Spleen (tissue), 11 donors: Measurements from ENCODE around the gene PALLD. TPM values are rescaled to one million over a fixed set of nuclear protein-coding genes. Genes with fewer than 3 reads are reported as not detected.

Experiments
- DNase-seq: peaks from one replicate; pipeline ENCODE4 v3.0.0-alpha.2; 2020
- H3K27ac ChIP-seq, 8 donors: fragments of 200-600 bp; sonication (generic) in 7 of 8; 1 replicate in 4 of 8; 2 replicates in 4 of 8; pipeline versions ENCODE4 v1.5.0 to v1.8.0; 2016 to 2021; ENCODE audit warnings: inconsistent platforms in 4 of 8, mild to moderate bottlenecking in 4 of 8, moderate library complexity in 1 of 8
- H3K27me3 ChIP-seq, 7 donors: fragments of 200-600 bp; sonication (generic) in 6 of 7; replicated peaks in 1 of 7; 1 replicate in 4 of 7; 2 replicates in 3 of 7; pipeline versions ENCODE4 v1.5.0 to v1.8.0; 2016 to 2021; ENCODE audit warnings: inconsistent platforms in 3 of 7, mild to moderate bottlenecking in 1 of 7
- H3K36me3 ChIP-seq, 6 donors: fragments of 200-600 bp; sonication (generic) in 5 of 6; 1 replicate in 4 of 6; 2 replicates in 2 of 6; pipeline versions ENCODE4 v1.5.0 to v1.8.0; 2016 to 2021; ENCODE audit warnings: inconsistent platforms in 2 of 6
- H3K4me1 ChIP-seq, 6 donors: fragments of 200-600 bp; sonication (generic) in 5 of 6; 1 replicate in 3 of 6; 2 replicates in 3 of 6; pipeline versions ENCODE4 v1.5.0 to v1.8.0; 2016 to 2021; ENCODE audit warnings: inconsistent platforms in 3 of 6
- H3K4me3 ChIP-seq, 8 donors: fragments of 200-600 bp; sonication (generic) in 7 of 8; 1 replicate in 4 of 8; 2 replicates in 4 of 8; pipeline versions ENCODE4 v1.5.0 to v1.8.0; 2016 to 2021; ENCODE audit warnings: inconsistent platforms in 4 of 8, mild to moderate bottlenecking in 4 of 8, moderate library complexity in 2 of 8
- H3K9me3 ChIP-seq, 8 donors: fragments of 200-600 bp; sonication (generic) in 7 of 8; 1 replicate in 4 of 8; 2 replicates in 4 of 8; pipeline versions ENCODE4 v1.5.0 to v1.8.0; 2016 to 2021; ENCODE audit warnings: inconsistent platforms in 4 of 8
- CTCF ChIP-seq, 11 experiments: fragments of 200-600 bp in 7 of 11; fragments of 450-650 bp in 4 of 11; sonication (generic) in 4 of 11; IDR thresholded peaks in 8 of 11; conservative IDR thresholded peaks in 3 of 11; 1 replicate in 7 of 11; 2 replicates in 4 of 11; pipeline versions ENCODE4 v1.4.0 to v1.8.0; 2016 to 2021; ENCODE audit warnings: antibody characterized with exemption in 11 of 11, inconsistent platforms in 4 of 11, mild to moderate bottlenecking in 1 of 11
- POLR2A ChIP-seq, 3 donors: fragments of 450-650 bp; IDR thresholded peaks; one replicate each; pipeline ENCODE4 v1.5.1; 2017; ENCODE audit warnings: antibody characterized with exemption in 3 of 3, mild to moderate bottlenecking in 1 of 3
- POLR2AphosphoS5 ChIP-seq, 3 donors: sonication (generic); formaldehyde crosslinking; IDR thresholded peaks; one replicate each; pipeline ENCODE4 v1.5.1; 2017; ENCODE audit warnings: antibody characterized with exemption in 3 of 3
- WGBS, 5 donors: extraction: QIAGEN DNeasy Blood & Tissue Kit in 3 of 5; methylation state at CpG; one replicate each; pipeline versions ENCODE4 v1.1.5 to v1.1.7; 2013 to 2018; 5-methylcytosine and 5-hydroxymethylcytosine counted together
- intact Hi-C: fragments of 100-400 bp; cut with DNase I; formaldehyde crosslinking; loops from one replicate; pipeline ENCODE4 v1.15.0; 2023; ENCODE audit warnings: low total_unique reads
- polyA plus RNA-seq, 3 donors: library from polyadenylated mRNA; stranded (reverse); fragments of 200-250 nt; gene quantifications; one replicate each; pipeline ENCODE4 v1.2.1, GENCODE V29; 2013
- total RNA-seq, 7 donors: library from RNA; depleted of rRNA in 3 of 7; stranded (reverse); fragments of >200 nt in 3 of 7; fragmentation: NEBNext Ultra II Directional in 4 of 7; extraction: Animal tissue kit (Norgen Biotek cat#: 25700) in 4 of 7; gene quantifications; one replicate each; pipeline versions ENCODE4 v1.1.0 to v1.2.1, GENCODE V29; 2016 to 2021
- donor health status: healthy with polysubstance abuse.
- donor health status: DM: no; HTN: no; CAD: no; lungs with moderate emphysema.
- donor health status: DM: no; HTN: no; CAD: no.
- donor health status: Bipolar disorder and iron deficiency.
- donor health status: healthy.
- donor health status: DM: no; HTN: no; CAD: no.
- donor health status: DM: yes; HTN: yes; CAD: no.

The PALLD gene
- total and polyA plus RNA-seq, 10 donors = 24.3 to 228 (median 142) TPM

DNA sequence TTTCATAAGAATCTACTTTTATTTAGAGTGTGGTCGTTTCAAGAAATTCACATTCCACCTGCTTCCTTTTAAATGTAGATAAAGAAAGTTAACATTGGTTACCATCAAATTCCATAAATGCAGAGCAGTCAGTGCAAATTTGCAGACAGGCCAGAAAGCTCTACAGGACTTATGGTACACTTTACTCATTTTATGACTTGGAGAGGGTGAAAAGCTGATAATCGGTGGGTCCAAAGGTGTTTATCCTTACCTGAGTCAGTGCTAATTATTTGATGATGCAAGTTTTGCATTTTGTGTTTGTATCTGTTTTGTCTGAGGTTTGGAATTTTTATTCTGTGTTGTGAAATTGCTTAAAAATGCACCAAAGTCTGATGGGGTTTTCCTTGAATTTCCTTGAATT lies 193.3 kb downstream of the PALLD start:
- Histone ChIP-seq H3K4me3 (no peak overlapping the region), H3K4me1 (peaks cover 0 to 16% (median 0%) of the 10 kb centered on the region in 6 donors), H3K36me3 (no peaks in the 10 kb centered on the region), H3K27me3 (no peaks in the 10 kb centered on the region), H3K9me3 (no peaks in the 10 kb centered on the region), H3K27ac (no peak overlapping the region)
- intact Hi-C loops = no loop called here
- no peak for TF ChIP-seq POLR2AphosphoS5 (IDR thresholded peaks at IDR 0.05)
- no peak for TF ChIP-seq POLR2A (IDR thresholded peaks at IDR 0.05)
- no peak for TF ChIP-seq CTCF (IDR thresholded peaks at IDR 0.05 in 8 of 11, conservative IDR thresholded peaks at IDR 0.05 in 3 of 11)
- no peak for DNase-seq
- WGBS, 5 donors = 42 to 53% (median 44%) methylated on average over 2 of the region's 2 CpGs

- WGBS, 5 donors = 66 to 84% (median 80%) methylated on average over 6 of the region's 6 CpGs
- Histone ChIP-seq H3K4me3 (no peak overlapping the region), H3K27me3 (no peaks in the 10 kb centered on the region), H3K4me1 (peaks cover 0 to 16% (median 0%) of the 10 kb centered on the region in 6 donors), H3K36me3 (no peaks in the 10 kb centered on the region), H3K27ac (peak overlapping the region in 2 of 8 donors; percentile 13 to 34), H3K9me3 (no peaks in the 10 kb centered on the region)
- no peak for TF ChIP-seq POLR2A (IDR thresholded peaks at IDR 0.05)
- TF ChIP-seq POLR2AphosphoS5 (IDR thresholded peaks at IDR 0.05) = no peak
- no peak for TF ChIP-seq CTCF (IDR thresholded peaks at IDR 0.05 in 8 of 11, conservative IDR thresholded peaks at IDR 0.05 in 3 of 11)
- DNase-seq = no peak
- intact Hi-C loops = no loop called here
Observed at GRCh38 chr4:168691631-168692369, 194.9 kb downstream of the PALLD start.

- Histone ChIP-seq H3K27me3 (no peaks in the 10 kb centered on the region), H3K27ac (no peak overlapping the region), H3K9me3 (no peaks in the 10 kb centered on the region), H3K36me3 (no peaks in the 10 kb centered on the region), H3K4me3 (no peak overlapping the region), H3K4me1 (peaks cover 0 to 16% (median 0%) of the 10 kb centered on the region in 6 donors)
- TF ChIP-seq POLR2A (IDR thresholded peaks at IDR 0.05) = no peak
- no peak for TF ChIP-seq POLR2AphosphoS5 (IDR thresholded peaks at IDR 0.05)
- no peak for TF ChIP-seq CTCF (IDR thresholded peaks at IDR 0.05 in 8 of 11, conservative IDR thresholded peaks at IDR 0.05 in 3 of 11)
- no peak for DNase-seq
- intact Hi-C loops = no loop called here
- WGBS, 5 donors = 36 to 49% (median 38%) methylated on average over 8 of the region's 8 CpGs
Observed at GRCh38 chr4:168693750-168694490, 197.1 kb downstream of the PALLD start.

DNA sequence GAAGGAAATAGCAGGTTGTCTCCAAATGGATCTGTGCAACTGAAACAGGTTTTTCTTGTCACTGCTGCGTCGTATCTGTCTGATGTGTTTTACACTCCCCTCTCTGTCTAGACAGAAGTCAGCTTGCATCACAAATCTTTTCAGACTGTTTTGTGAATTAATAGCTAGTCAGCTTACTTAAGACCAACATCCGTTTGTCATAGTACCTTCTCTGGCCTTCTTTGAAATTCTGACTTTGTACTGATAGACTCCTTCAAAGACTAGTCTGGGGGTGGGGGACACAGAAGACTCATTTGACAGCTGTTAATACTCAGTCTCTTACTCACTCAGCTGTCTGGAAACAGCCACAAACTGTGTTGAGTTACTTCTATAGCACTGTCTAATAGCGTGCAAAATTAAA lies 197.8 kb downstream of the PALLD start:
- no peak overlapping the region for H3K4me3 ChIP-seq
- no peak for DNase-seq
- no peaks in the 10 kb centered on the region for H3K36me3 ChIP-seq
- H3K27me3 ChIP-seq = no peaks in the 10 kb centered on the region
- WGBS, 5 donors = 79 to 85% (median 83%) methylated on average over 4 of the region's 4 CpGs
- H3K9me3 ChIP-seq = no peaks in the 10 kb centered on the region
- H3K4me1 ChIP-seq = peaks cover 0 to 16% (median 0%) of the 10 kb centered on the region in 6 donors
- intact Hi-C loops = no loop called here
- H3K27ac ChIP-seq = no peak overlapping the region
- TF ChIP-seq POLR2AphosphoS5 (IDR thresholded peaks at IDR 0.05) = no peak
- TF ChIP-seq CTCF (IDR thresholded peaks at IDR 0.05 in 8 of 11, conservative IDR thresholded peaks at IDR 0.05 in 3 of 11) = no peak
- no peak for TF ChIP-seq POLR2A (IDR thresholded peaks at IDR 0.05)
